H1 (cell line): ENCODE measurements around the gene LARP1. TPM values are rescaled to one million over a fixed set of nuclear protein-coding genes. Genes with fewer than 3 reads are reported as not detected.
"Not testable (repeated sequence)": the region's sequence is repeated elsewhere in the genome, so short reads cannot be mapped to it uniquely, and the experiment has no call there.

Experiments used
- CTCF ChIA-PET: fragments of 300-600 bp; sonication (Branson Sonifier 250); formaldehyde crosslinking; loops from one replicate; lab custom pipeline; 2021; ENCODE audit not compliant: partially characterized antibody; lab: Charles Lee
- POLR2A ChIA-PET: fragments of 300-600 bp; sonication (Branson Sonifier 250); formaldehyde crosslinking; loops from one replicate; lab custom pipeline; 2021; ENCODE audit warnings: inconsistent platforms; ENCODE audit not compliant: partially characterized antibody; lab: Charles Lee
- DNase-seq, 2 experiments: peaks; one replicate each; pipeline versions ENCODE4 v3.0.0 to v3.0.0-alpha.2; 2010 to 2022; ENCODE audit warnings: low spot score in 2 of 2, low read depth in 1 of 2, mixed read lengths in 1 of 2
- FAIRE-seq: peaks from 2 replicates; lab custom pipeline; 2011; peaks lifted over from hg19 to GRCh38; lab: Jason Lieb, UNC
- H2AFZ ChIP-seq: 2 replicates; pipeline ENCODE4 v1.8.1; 2012; ENCODE audit warnings: low read length, inconsistent platforms
- H2AK5ac ChIP-seq: 2 replicates; pipeline ENCODE4 v1.6.1; 2013; ENCODE audit warnings: low read depth, low read length
- H2BK120ac ChIP-seq: replicated peaks from 2 replicates; pipeline ENCODE3; 2013; ENCODE audit warnings: low read depth, low read length, inconsistent platforms
- H2BK12ac ChIP-seq: 2 replicates; pipeline ENCODE4 v1.6.1; 2013; ENCODE audit warnings: low read depth, low read length
- H2BK15ac ChIP-seq: 2 replicates; pipeline ENCODE4 v1.6.1; 2013; ENCODE audit warnings: low read length
- H2BK20ac ChIP-seq: 2 replicates; pipeline ENCODE4 v1.6.1; 2013; ENCODE audit warnings: low read length
- H2BK5ac ChIP-seq: 2 replicates; pipeline ENCODE4 v1.6.1; 2013; ENCODE audit warnings: low read depth, low read length
- H3K14ac ChIP-seq: 2 replicates; pipeline ENCODE4 v1.6.1; 2013; ENCODE audit warnings: inconsistent platforms; ENCODE audit not compliant: insufficient read length
- H3K18ac ChIP-seq: 2 replicates; pipeline ENCODE4 v1.6.1; 2013; ENCODE audit warnings: low read length; ENCODE audit errors: extremely low read depth
- H3K23ac ChIP-seq: 2 replicates; pipeline ENCODE4 v1.6.1; 2013; ENCODE audit warnings: inconsistent platforms; ENCODE audit not compliant: insufficient read length
- H3K23me2 ChIP-seq: 2 replicates; pipeline ENCODE4 v1.6.1; 2013; ENCODE audit warnings: low read depth, low read length
- H3K27ac ChIP-seq: 2 replicates; pipeline ENCODE4 v1.6.1; 2011; ENCODE audit warnings: low read depth, low read length, inconsistent platforms
- H3K27me3 ChIP-seq, 4 experiments: replicated peaks in 1 of 4; 1 replicate in 1 of 4; 2 replicates in 3 of 4; pipeline versions ENCODE4 v1.6.1 to v1.8.1; 2011 to 2013; ENCODE audit warnings: low read length in 3 of 4, mild to moderate bottlenecking in 3 of 4, inconsistent platforms in 2 of 4, mixed read lengths in 2 of 4, moderate library complexity in 1 of 4; ENCODE audit not compliant: control insufficient read depth in 3 of 4, insufficient read depth in 3 of 4; ENCODE audit errors: extremely low read depth in 1 of 4
- H3K36me3 ChIP-seq, 4 experiments: 2 replicates each; pipeline versions ENCODE4 v1.6.1 to v1.8.1; 2011 to 2013; ENCODE audit warnings: mild to moderate bottlenecking in 4 of 4, low read length in 3 of 4, moderate library complexity in 2 of 4, control low read depth in 1 of 4, inconsistent platforms in 1 of 4; ENCODE audit not compliant: insufficient read depth in 4 of 4, control insufficient read depth in 2 of 4
- H3K4ac ChIP-seq: replicated peaks from 2 replicates; pipeline ENCODE3; 2013; ENCODE audit warnings: low read length, low read depth, mixed read lengths, inconsistent platforms; ENCODE audit not compliant: insufficient read length
- H3K4me1 ChIP-seq, 4 experiments: replicated peaks in 1 of 4; 1 replicate in 1 of 4; 2 replicates in 3 of 4; pipeline versions ENCODE4 v1.6.1 to v1.8.1; 2011 to 2013; ENCODE audit warnings: low read length in 3 of 4, inconsistent platforms in 2 of 4, mixed read lengths in 1 of 4; ENCODE audit not compliant: insufficient read depth in 4 of 4, control insufficient read depth in 3 of 4
- H3K4me2 ChIP-seq, 2 experiments: 2 replicates each; pipeline versions ENCODE4 v1.6.1 to v1.8.1; 2011 to 2013; ENCODE audit warnings: low read depth in 2 of 2, low read length in 2 of 2, control low read depth in 1 of 2, inconsistent platforms in 1 of 2, mild to moderate bottlenecking in 1 of 2; ENCODE audit not compliant: insufficient read depth in 1 of 2
- H3K4me3 ChIP-seq, 4 experiments: fragments of 200-600, 300-600 bp in 1 of 4; sonication (generic), shearing (Covaris generic), sonication (Bioruptor Twin) in 1 of 4; 2 replicates each; pipeline versions ENCODE4 v1.5.1 to v1.8.1; 2011 to 2016; ENCODE audit warnings: low read length in 4 of 4, low read depth in 3 of 4, control low read depth in 2 of 4, inconsistent platforms in 2 of 4, mild to moderate bottlenecking in 2 of 4, mixed read lengths in 1 of 4, moderate library complexity in 1 of 4; ENCODE audit not compliant: insufficient read depth in 2 of 4; ENCODE audit errors: extremely low read depth in 1 of 4
- H3K56ac ChIP-seq: replicated peaks from 2 replicates; pipeline ENCODE3; 2013; ENCODE audit warnings: low read depth, mild to moderate bottlenecking, mixed read lengths, low read length, inconsistent platforms; ENCODE audit not compliant: insufficient read length
- H3K79me1 ChIP-seq: 2 replicates; pipeline ENCODE4 v1.6.1; 2013; ENCODE audit warnings: low read depth, low read length, control low read depth
- H3K79me2 ChIP-seq, 2 experiments: 2 replicates each; pipeline versions ENCODE4 v1.6.1 to v1.8.1; 2012 to 2013; ENCODE audit warnings: low read length in 2 of 2, mild to moderate bottlenecking in 2 of 2, inconsistent platforms in 1 of 2; ENCODE audit not compliant: insufficient read depth in 2 of 2, control insufficient read depth in 1 of 2
- H3K9ac ChIP-seq, 4 experiments: replicated peaks in 1 of 4; 1 replicate in 1 of 4; 2 replicates in 3 of 4; pipeline versions ENCODE4 v1.6.1 to v1.8.1; 2011 to 2013; ENCODE audit warnings: low read depth in 3 of 4, low read length in 3 of 4, control low read depth in 2 of 4, mild to moderate bottlenecking in 2 of 4, moderate library complexity in 2 of 4, inconsistent platforms in 1 of 4; ENCODE audit errors: extremely low read depth in 1 of 4
- H3K9me3 ChIP-seq, 2 experiments: 2 replicates each; pipeline versions ENCODE4 v1.6.1 to v1.8.1; 2012 to 2013; ENCODE audit warnings: mild to moderate bottlenecking in 2 of 2, moderate library complexity in 2 of 2, control low read depth in 1 of 2, inconsistent platforms in 1 of 2, low read depth in 1 of 2, low read length in 1 of 2, mixed read lengths in 1 of 2; ENCODE audit not compliant: insufficient read depth in 2 of 2
- H4K20me1 ChIP-seq, 2 experiments: replicated peaks in 1 of 2; 2 replicates each; pipeline versions ENCODE3 to v1.8.1; 2011 to 2013; ENCODE audit warnings: inconsistent platforms in 2 of 2, low read length in 2 of 2, mild to moderate bottlenecking in 1 of 2; ENCODE audit not compliant: insufficient read depth in 2 of 2, control insufficient read depth in 1 of 2
- H4K5ac ChIP-seq: 2 replicates; pipeline ENCODE4 v1.6.1; 2013; ENCODE audit warnings: low read length, low read depth, mixed read lengths, inconsistent platforms; ENCODE audit not compliant: insufficient read length
- H4K8ac ChIP-seq: 2 replicates; pipeline ENCODE4 v1.8.0; 2013; ENCODE audit warnings: mild to moderate bottlenecking, moderate library complexity, low read length, inconsistent platforms; ENCODE audit not compliant: insufficient read depth; ENCODE audit errors: extremely low read depth
- H4K91ac ChIP-seq: replicated peaks from 2 replicates; pipeline ENCODE3; 2013; ENCODE audit warnings: low read length, mixed read lengths, inconsistent platforms; ENCODE audit not compliant: insufficient read length
- WGBS, 2 experiments: shearing (Covaris generic) in 1 of 2; methylation state at CpG; one replicate each; pipeline versions ENCODE4 v1.1.6 to v1.1.7; 2013 to 2015; ENCODE audit warnings: low lambda C conversion rate in 2 of 2, mixed read lengths in 2 of 2, inconsistent platforms in 1 of 2, low coverage in 1 of 2, missing lambda C conversion rate in 1 of 2; ENCODE audit not compliant: insufficient replicate concordance in 2 of 2, insufficient coverage in 1 of 2, insufficient read length in 1 of 2; ENCODE audit errors: extremely low coverage in 1 of 2, missing lambda C conversion rate in 1 of 2; 5-methylcytosine and 5-hydroxymethylcytosine counted together
- polyA plus RNA-seq, 7 experiments: library from polyadenylated mRNA; depleted of rRNA in 3 of 7; stranded (reverse) in 5 of 7; unstranded in 2 of 7; fragments of >200 nt in 5 of 7; fragments of 200-250 nt in 2 of 7; gene quantifications; 1 replicate in 5 of 7; 2 replicates in 1 of 7; 4 replicates in 1 of 7; pipeline versions ENCODE4 v1.2.1 to v1.2.3, GENCODE V29; 2011 to 2013; ENCODE audit warnings: missing spikeins in 2 of 7, mixed read lengths in 2 of 7
- total RNA-seq: library from RNA; stranded (reverse); fragmentation: NEBNext Ultra II Directional; extraction: Animal tissue kit (Norgen Biotek cat#: 25700); gene quantifications from 2 replicates; pipeline ENCODE4 v1.2.1, GENCODE V29; 2021

LARP1 gene
- total and polyA plus RNA-seq, 2 of the 8 experiments (the other 6 are each of a cell fraction or from before 2014, with no cell fraction given), result 106 to 422 TPM

- not testable (repeated sequence) for H4K91ac ChIP-seq, H3K14ac ChIP-seq, H3K9me3 ChIP-seq, H2BK15ac ChIP-seq, H3K79me1 ChIP-seq, H3K23me2 ChIP-seq, H4K8ac ChIP-seq, H2BK120ac ChIP-seq, H3K23ac ChIP-seq, H3K4ac ChIP-seq, H3K27ac ChIP-seq, H4K20me1 ChIP-seq, FAIRE-seq, H3K18ac ChIP-seq, H3K9ac ChIP-seq, H2AK5ac ChIP-seq, H2AFZ ChIP-seq, H3K56ac ChIP-seq, H3K27me3 ChIP-seq, H2BK12ac ChIP-seq, H3K4me3 ChIP-seq, H3K4me2 ChIP-seq, DNase-seq, H3K4me1 ChIP-seq, H2BK5ac ChIP-seq, H2BK20ac ChIP-seq, H4K5ac ChIP-seq, H3K79me2 ChIP-seq
- peaks cover 0 to 17% (median 10%) of the 10 kb centered on the region in 4 experiments; a peak in 7 of 8 replicates for H3K36me3 ChIP-seq
- CTCF ChIA-PET, result interaction anchor here (0.5 to 1.8 kb wide), 4 partner anchors 12 to 1886 kb away, joined by 3 to 5 read pairs (median 4); no protein-coding TSS in a partner anchor
- POLR2A ChIA-PET, result interaction anchor here (1.2 kb wide), 1 partner anchor 24 kb away, joined by 5 read pairs; no protein-coding TSS in a partner anchor
- 96% methylated on average over 3 of the region's 3 CpGs; no CpG with 5 or more reads in 1 of the 2 experiments for WGBS, 2 experiments
These were observed 77.6 kb downstream of the LARP1 start for GRCh38 chr5:154832804-154833203.
